ENCODE measurements around the gene MIOS. TPM values are rescaled to one million over a fixed set of nuclear protein-coding genes. Genes with fewer than 3 reads are reported as not detected.

Gene MIOS
- total RNA-seq, 1 experiment from 2014 or later = 21.3 TPM

DNA sequence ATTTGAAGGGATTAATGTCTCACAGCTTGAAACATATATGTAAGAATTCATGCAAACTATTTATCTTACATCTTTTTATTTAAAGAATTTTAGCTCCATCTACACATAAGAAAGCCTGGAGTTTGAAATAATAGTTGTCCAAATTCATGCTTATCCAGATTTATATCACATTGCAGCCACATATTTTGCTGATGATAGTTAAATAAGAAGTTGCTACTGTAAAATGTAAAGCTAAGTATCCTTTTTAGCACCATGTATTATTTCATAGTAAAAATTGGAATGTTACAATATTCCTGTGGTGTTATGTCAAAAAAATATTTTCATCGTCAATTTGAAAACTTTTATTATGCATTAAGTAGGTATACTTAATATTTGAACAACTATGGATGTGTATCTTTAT is 46.5 kb downstream of the MIOS start:
- Histone ChIP-seq H3K9me3 (no peaks in the 10 kb centered on the region), H3K4me3 (no peak overlapping the region), H3K27me3 (no peaks in the 10 kb centered on the region), H3K36me3 (no peaks in the 10 kb centered on the region)
- no peak for DNase-seq

DNA sequence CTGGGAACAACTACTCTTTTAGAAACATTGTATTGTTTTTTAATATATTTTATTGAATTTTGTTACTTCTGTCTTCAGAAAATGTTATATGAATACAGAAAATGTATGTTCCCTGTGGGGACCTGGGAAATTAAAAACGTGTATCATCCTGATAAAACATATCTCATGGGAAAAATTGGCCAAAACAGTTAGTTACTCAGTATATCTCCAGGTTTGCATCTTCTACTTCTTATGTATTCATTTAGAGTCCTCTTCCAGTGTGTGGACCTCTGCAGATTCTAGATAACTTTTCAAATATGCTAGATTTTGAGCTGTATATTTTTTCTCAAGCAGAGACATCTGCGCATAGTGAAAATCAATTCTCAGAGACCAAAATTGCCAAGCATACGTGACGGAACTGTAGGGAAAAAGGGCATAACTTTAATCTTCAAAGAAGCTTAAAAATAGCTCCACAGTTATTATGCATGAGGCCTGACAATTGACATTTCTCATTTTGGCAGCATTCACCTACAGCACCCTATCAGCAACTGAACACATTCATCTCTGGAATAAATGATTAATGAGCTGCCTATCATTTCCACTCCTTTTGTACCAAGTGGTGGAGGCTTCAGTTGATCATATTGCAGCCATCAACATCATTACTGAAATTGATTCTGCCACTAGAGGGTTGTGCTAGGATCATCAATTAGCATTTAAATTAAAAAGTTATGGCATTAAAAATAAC is 47.5 kb downstream of the MIOS start:
- Histone ChIP-seq H3K9me3 (no peaks in the 10 kb centered on the region), H3K27me3 (no peaks in the 10 kb centered on the region), H3K36me3 (no peaks in the 10 kb centered on the region), H3K4me3 (no peak overlapping the region)
- DNase-seq = no peak

- no peak for DNase-seq
- H3K27me3 ChIP-seq = no peaks in the 10 kb centered on the region
- H3K4me3 ChIP-seq = no peak overlapping the region
- H3K9me3 ChIP-seq = no peaks in the 10 kb centered on the region
- no peaks in the 10 kb centered on the region for H3K36me3 ChIP-seq
These were observed 50.9 kb downstream of the MIOS start for GRCh38 chr7:7617550-7617949.

DNA sequence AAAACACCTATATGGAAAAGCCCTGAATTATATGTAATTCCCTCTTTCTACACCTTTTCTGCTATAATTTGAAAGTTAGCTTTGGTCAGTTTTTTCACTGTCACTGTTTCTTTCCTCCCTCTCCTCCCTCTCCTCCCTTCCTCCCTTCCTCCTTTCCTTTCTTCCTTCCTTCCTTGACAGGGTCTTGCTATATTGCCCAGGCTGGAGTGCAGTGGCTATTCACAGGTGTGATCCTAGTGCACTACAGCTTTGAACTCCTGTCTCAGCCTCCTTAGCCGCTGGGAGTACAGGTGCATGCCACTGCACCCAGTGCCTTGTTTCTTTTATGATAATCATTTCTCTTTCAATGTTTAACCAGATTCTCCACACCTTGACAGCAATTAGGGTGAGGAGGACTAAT is 51.7 kb downstream of the MIOS start:
- no peaks in the 10 kb centered on the region for H3K9me3 ChIP-seq
- H3K27me3 ChIP-seq = no peaks in the 10 kb centered on the region
- H3K36me3 ChIP-seq = no peaks in the 10 kb centered on the region
- DNase-seq = no peak
- no peak overlapping the region for H3K4me3 ChIP-seq

GRCh38 chr7:7620236-7620635 is 53.6 kb downstream of the MIOS start:
- DNase-seq = no peak
- H3K27me3 ChIP-seq = no peaks in the 10 kb centered on the region
- H3K36me3 ChIP-seq = no peaks in the 10 kb centered on the region
- no peaks in the 10 kb centered on the region for H3K9me3 ChIP-seq
- H3K4me3 ChIP-seq = no peak overlapping the region

- H3K9me3 ChIP-seq = no peaks in the 10 kb centered on the region
- no peaks in the 10 kb centered on the region for H3K36me3 ChIP-seq
- H3K27me3 ChIP-seq = no peaks in the 10 kb centered on the region
- DNase-seq = no peak
- no peak overlapping the region for H3K4me3 ChIP-seq
These were observed 54.0 kb downstream of the MIOS start for GRCh38 chr7:7620644-7621210.

DNA sequence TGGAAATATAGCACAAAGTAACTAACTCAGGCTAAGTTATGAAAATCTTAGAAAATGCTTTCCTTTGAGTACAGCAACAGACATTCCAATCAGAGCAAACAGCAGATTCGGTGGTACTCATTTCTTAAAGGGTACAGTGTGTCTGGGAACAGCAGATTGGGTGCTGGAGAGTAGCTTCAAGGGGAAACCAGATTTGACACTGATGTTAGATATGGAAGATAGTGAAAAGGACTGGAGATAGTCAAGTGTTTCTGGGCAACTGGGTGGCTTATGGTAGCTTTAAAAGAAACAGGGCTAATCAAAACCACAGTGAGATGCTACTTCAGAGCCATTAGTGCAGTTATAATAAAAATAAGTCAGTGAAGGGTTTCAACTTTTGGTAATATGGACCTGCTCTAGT is 61.8 kb downstream of the MIOS start:
- H3K4me3 ChIP-seq = no peak overlapping the region
- H3K36me3 ChIP-seq = no peaks in the 10 kb centered on the region
- H3K27me3 ChIP-seq = no peaks in the 10 kb centered on the region
- no peak for DNase-seq
- peaks cover 3% of the 10 kb centered on the region; the same call in 1 of the 2 replicates for H3K9me3 ChIP-seq

DNA sequence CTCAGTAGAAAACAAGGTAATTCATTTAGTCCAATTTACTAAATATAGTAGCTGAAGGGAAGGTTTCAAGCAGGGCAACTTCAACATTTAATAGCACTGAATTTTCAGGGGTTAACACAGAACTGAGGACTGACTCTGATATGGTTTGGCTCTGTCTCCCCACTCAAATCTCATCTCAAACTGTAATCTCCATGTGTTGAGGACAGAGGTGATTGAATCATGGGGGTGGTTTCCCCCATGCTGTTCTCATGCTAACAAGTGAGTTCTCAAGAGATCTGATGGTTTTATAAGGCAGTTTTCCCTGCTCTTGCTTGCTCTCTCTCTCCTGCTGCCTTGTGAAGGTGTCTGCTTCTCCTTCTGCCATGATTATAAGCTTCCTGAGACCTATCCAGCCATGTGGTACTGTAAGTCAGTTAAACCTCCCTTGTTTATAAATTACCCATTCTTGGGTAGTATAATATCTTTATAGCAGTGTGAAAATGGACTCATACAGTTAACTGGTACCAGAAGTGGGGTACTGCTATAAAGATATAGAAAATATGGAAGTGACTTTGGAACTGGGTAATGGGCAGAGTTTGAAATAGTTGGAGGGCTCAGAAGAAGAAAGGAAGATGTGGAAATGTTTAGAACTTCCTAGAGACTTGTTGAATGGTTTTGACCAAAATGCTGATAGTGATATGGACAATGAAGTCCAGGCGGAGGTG is 64.1 kb downstream of the MIOS start:
- H3K4me3 ChIP-seq = no peak overlapping the region
- H3K9me3 ChIP-seq = peaks cover 3% of the 10 kb centered on the region; the same call in 1 of the 2 replicates
- DNase-seq = no peak
- H3K27me3 ChIP-seq = no peaks in the 10 kb centered on the region
- H3K36me3 ChIP-seq = no peaks in the 10 kb centered on the region

- H3K27me3 ChIP-seq = no peaks in the 10 kb centered on the region
- H3K4me3 ChIP-seq = peak overlapping the region; percentile 91
- H3K36me3 ChIP-seq = 0 out of 2 replicates have a peak, but pooled peaks cover 4% of the 10 kb centered on the region
- H3K9me3 ChIP-seq = no peaks in the 10 kb centered on the region
- DNase-seq = no peak
These were observed 72.7 kb downstream of the MIOS start for GRCh38 chr7:7639421-7639820.

- DNase-seq = no peak
- H3K4me3 ChIP-seq = peak overlapping the region; percentile 91
- no peaks in the 10 kb centered on the region for H3K9me3 ChIP-seq
- H3K27me3 ChIP-seq = no peaks in the 10 kb centered on the region
- 0 out of 2 replicates have a peak, but pooled peaks cover 4% of the 10 kb centered on the region for H3K36me3 ChIP-seq
These were observed 73.2 kb downstream of the MIOS start for GRCh38 chr7:7639847-7640220.

- Histone ChIP-seq H3K9me3 (no peaks in the 10 kb centered on the region), H3K36me3 (0 out of 2 replicates have a peak, but pooled peaks cover 4% of the 10 kb centered on the region), H3K4me3 (peak within 1 kb of the TSS; percentile 91), H3K27me3 (no peaks in the 10 kb centered on the region)
- DNase-seq = peak; percentile 98
These were observed 73.8 kb downstream of the MIOS start, which contains the start of gene UMAD1 for GRCh38 chr7:7640221-7641128. Gene UMAD1 (plus strand): TSS chr7:7640752. CDS start chr7:7673372, 32,620 bp downstream.

DNA sequence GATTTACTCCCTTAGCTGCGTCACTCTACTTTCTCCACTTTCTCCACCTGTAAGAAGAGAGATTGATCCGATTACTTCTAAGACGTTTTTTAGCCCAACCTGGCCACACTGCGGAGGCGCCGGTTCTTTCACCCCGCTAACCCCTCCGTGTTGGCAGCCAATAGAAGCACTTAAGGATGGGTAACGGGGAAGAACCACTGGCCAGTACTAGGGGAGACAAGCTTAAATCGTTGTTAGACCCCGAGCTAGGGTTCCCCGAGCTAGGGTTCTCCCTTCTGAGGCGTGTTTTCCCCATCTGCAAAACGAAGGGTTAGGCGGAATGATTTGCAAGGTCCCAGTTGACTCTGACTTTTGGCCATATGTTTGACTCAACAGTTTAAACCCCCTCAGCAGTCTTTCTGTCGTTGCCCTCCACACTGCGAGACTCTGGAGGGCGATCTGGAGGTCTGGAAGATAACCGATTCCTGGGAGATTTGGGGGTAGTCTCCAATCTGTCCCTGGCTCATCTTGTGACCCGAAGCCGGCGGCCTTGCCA is 74.5 kb downstream of the MIOS start:
- H3K36me3 ChIP-seq = 0 out of 2 replicates have a peak, but pooled peaks cover 4% of the 10 kb centered on the region
- DNase-seq = peak; percentile 4
- no peaks in the 10 kb centered on the region for H3K9me3 ChIP-seq
- peak overlapping the region; percentile 91 for H3K4me3 ChIP-seq
- no peaks in the 10 kb centered on the region for H3K27me3 ChIP-seq

- no peak overlapping the region for H3K4me3 ChIP-seq
- 0 out of 2 replicates have a peak, but pooled peaks cover 4% of the 10 kb centered on the region for H3K36me3 ChIP-seq
- H3K9me3 ChIP-seq = no peaks in the 10 kb centered on the region
- no peaks in the 10 kb centered on the region for H3K27me3 ChIP-seq
- DNase-seq = no peak
These were observed 75.4 kb downstream of the MIOS start for GRCh38 chr7:7642081-7642480.

GRCh38 chr7:7647495-7648036 is 80.9 kb downstream of the MIOS start:
- Histone ChIP-seq H3K36me3 (no peaks in the 10 kb centered on the region), H3K9me3 (no peaks in the 10 kb centered on the region), H3K27me3 (no peaks in the 10 kb centered on the region), H3K4me3 (no peak overlapping the region)
- no peak for DNase-seq

- Histone ChIP-seq H3K36me3 (no peaks in the 10 kb centered on the region), H3K4me3 (no peak overlapping the region), H3K27me3 (no peaks in the 10 kb centered on the region), H3K9me3 (no peaks in the 10 kb centered on the region)
- DNase-seq = no peak
These were observed 84.1 kb downstream of the MIOS start for GRCh38 chr7:7650682-7651206.

DNA sequence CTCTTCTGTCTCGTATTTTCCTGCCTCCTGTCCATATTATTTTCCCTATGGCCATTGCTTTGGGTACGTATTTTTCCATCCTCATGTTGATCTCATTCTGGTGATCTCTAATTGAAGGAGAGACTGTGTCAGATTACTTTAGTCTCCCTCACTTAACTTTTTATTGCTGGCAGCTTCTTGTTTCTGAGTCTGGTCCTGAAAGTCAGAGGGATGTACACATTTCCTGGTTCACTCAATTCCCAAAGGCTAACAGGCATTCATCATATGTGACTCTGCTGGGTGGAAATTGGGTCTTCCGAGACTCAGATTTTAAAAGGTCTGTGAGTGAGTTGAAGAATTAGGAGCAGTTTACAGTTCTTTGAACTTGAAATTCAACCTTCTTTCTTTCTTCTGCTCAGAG is 84.8 kb downstream of the MIOS start:
- DNase-seq = no peak
- no peaks in the 10 kb centered on the region for H3K36me3 ChIP-seq
- H3K4me3 ChIP-seq = no peak overlapping the region
- H3K9me3 ChIP-seq = no peaks in the 10 kb centered on the region
- no peaks in the 10 kb centered on the region for H3K27me3 ChIP-seq

Data from MG63 (cell line).